Natural killer cell treated with Interleukin-12 subunit alpha and Interleukin-12 subunit beta and Interleukin-15 and Interleukin-18, amount 100 ng/mL, for 72 hours (primary cell): Measurements from ENCODE around the gene HOXB4. TPM values are rescaled to one million over a fixed set of nuclear protein-coding genes. Genes with fewer than 3 reads are reported as not detected.

ENCODE experiments used
- ATAC-seq, 2 donors: fragments of 150-1000 bp; cut with Tn5 transposase in 1 of 2; sonication (Bioruptor Pico), chemical (Tn5 transposase) in 1 of 2; 2 replicates each; pipeline ENCODE4 v1.10.0; 2021
- DNase-seq: peaks from one replicate; pipeline ENCODE4 v3.0.0; 2022; ENCODE audit warnings: low spot score
- H3K27ac Mint-ChIP-seq, 2 donors: 1 replicate in 1 of 2; 2 replicates in 1 of 2; pipeline ENCODE4 v1.8.0; 2022; ENCODE audit warnings: mixed read lengths in 2 of 2, mild to moderate bottlenecking in 1 of 2, moderate library complexity in 1 of 2
- H3K27me3 Mint-ChIP-seq, 2 donors: 1 replicate in 1 of 2; 2 replicates in 1 of 2; pipeline ENCODE4 v1.8.0; 2022; ENCODE audit warnings: mixed read lengths in 2 of 2
- H3K36me3 Mint-ChIP-seq: one replicate; pipeline ENCODE4 v1.8.0; 2022; ENCODE audit warnings: mixed read lengths
- H3K4me1 Mint-ChIP-seq, 2 donors: 1 replicate in 1 of 2; 2 replicates in 1 of 2; pipeline ENCODE4 v1.8.0; 2022; ENCODE audit warnings: low read depth in 2 of 2, mixed read lengths in 2 of 2, mild to moderate bottlenecking in 1 of 2
- H3K4me3 Mint-ChIP-seq: one replicate; pipeline ENCODE4 v1.8.0; 2022; ENCODE audit warnings: mixed read lengths
- H3K9me3 Mint-ChIP-seq: 2 replicates; pipeline ENCODE4 v1.8.0; 2022; ENCODE audit warnings: mixed read lengths
- total RNA-seq, 2 donors: library from RNA; stranded (reverse); gene quantifications; one replicate each; pipeline ENCODE4 v1.2.3, GENCODE V29; 2022

Gene HOXB4
- total RNA-seq, 2 donors from 2014 or later, result 6.9 to 8.2 TPM

- Mint-ChIP-seq H3K27me3 (peaks cover 56 to 81% of the 10 kb centered on the region in 2 donors), H3K9me3 (no peaks in the 10 kb centered on the region), H3K4me1 (peaks cover 28 to 40% of the 10 kb centered on the region in 2 donors), H3K27ac (peak overlapping the region in 1 of 2 donors; percentile 22), H3K4me3 (no peak overlapping the region), H3K36me3 (no peaks in the 10 kb centered on the region)
- ATAC-seq (no peak), DNase-seq (no peak)
These were observed 22.3 kb upstream of the HOXB4 start for GRCh38 chr17:48600244-48601098.

GRCh38 chr17:48599354-48599753 is 21.2 kb upstream of the HOXB4 start:
- Mint-ChIP-seq H3K27me3 (peaks cover 56 to 79% of the 10 kb centered on the region in 2 donors), H3K27ac (no peak overlapping the region), H3K36me3 (no peaks in the 10 kb centered on the region), H3K4me3 (peak overlapping the region; percentile 83), H3K4me1 (peaks cover 25 to 43% of the 10 kb centered on the region in 2 donors), H3K9me3 (no peaks in the 10 kb centered on the region)
- ATAC-seq, result no peak
- DNase-seq, result no peak

- no peak for ATAC-seq
- peaks cover 29 to 47% of the 10 kb centered on the region in 2 donors for H3K4me1 Mint-ChIP-seq
- H3K4me3 Mint-ChIP-seq, result peak overlapping the region; percentile 83
- H3K27ac Mint-ChIP-seq, result no peak overlapping the region
- H3K9me3 Mint-ChIP-seq, result no peaks in the 10 kb centered on the region
- H3K27me3 Mint-ChIP-seq, result peaks cover 55 to 78% of the 10 kb centered on the region in 2 donors
- no peak for DNase-seq
- no peaks in the 10 kb centered on the region for H3K36me3 Mint-ChIP-seq
These were observed 20.6 kb upstream of the HOXB4 start for GRCh38 chr17:48598736-48599135.

- Mint-ChIP-seq H3K4me3 (peak overlapping the region; percentile 83), H3K27ac (peak overlapping the region; percentile 63 to 80), H3K27me3 (peaks cover 54 to 71% of the 10 kb centered on the region in 2 donors), H3K4me1 (peaks cover 36 to 48% of the 10 kb centered on the region in 2 donors), H3K9me3 (no peaks in the 10 kb centered on the region), H3K36me3 (no peaks in the 10 kb centered on the region)
- DNase-seq, result peak; percentile 72
- peak; percentile 74 to 77 for ATAC-seq
These were observed 19.9 kb upstream of the HOXB4 start for GRCh38 chr17:48597778-48598631.

GRCh38 chr17:48597528-48597777 is 19.3 kb upstream of the HOXB4 start:
- ATAC-seq, result no peak
- peak overlapping the region; percentile 83 for H3K4me3 Mint-ChIP-seq
- DNase-seq, result no peak
- H3K4me1 Mint-ChIP-seq, result peaks cover 42 to 54% of the 10 kb centered on the region in 2 donors
- H3K9me3 Mint-ChIP-seq, result no peaks in the 10 kb centered on the region
- H3K27me3 Mint-ChIP-seq, result peaks cover 59 to 66% of the 10 kb centered on the region in 2 donors
- no peaks in the 10 kb centered on the region for H3K36me3 Mint-ChIP-seq
- H3K27ac Mint-ChIP-seq, result peak overlapping the region; percentile 63 to 80

- H3K9me3 Mint-ChIP-seq, result no peaks in the 10 kb centered on the region
- peak overlapping the region; percentile 63 to 80 for H3K27ac Mint-ChIP-seq
- peaks cover 42 to 55% of the 10 kb centered on the region in 2 donors for H3K4me1 Mint-ChIP-seq
- peak overlapping the region; percentile 83 for H3K4me3 Mint-ChIP-seq
- ATAC-seq, result no peak
- H3K36me3 Mint-ChIP-seq, result no peaks in the 10 kb centered on the region
- no peak for DNase-seq
- H3K27me3 Mint-ChIP-seq, result peaks cover 60 to 67% of the 10 kb centered on the region in 2 donors
These were observed 18.8 kb upstream of the HOXB4 start for GRCh38 chr17:48596735-48597527.

- peak overlapping the region in 1 of 2 donors; percentile 20 for H3K27ac Mint-ChIP-seq
- no peak for ATAC-seq
- H3K9me3 Mint-ChIP-seq, result no peaks in the 10 kb centered on the region
- peaks cover 62 to 71% of the 10 kb centered on the region in 2 donors for H3K27me3 Mint-ChIP-seq
- DNase-seq, result no peak
- H3K36me3 Mint-ChIP-seq, result no peaks in the 10 kb centered on the region
- H3K4me3 Mint-ChIP-seq, result peak overlapping the region; percentile 83
- H3K4me1 Mint-ChIP-seq, result peaks cover 42 to 55% of the 10 kb centered on the region in 2 donors
These were observed 18.0 kb upstream of the HOXB4 start for GRCh38 chr17:48596000-48596734.

GRCh38 chr17:48595278-48595999 is 17.3 kb upstream of the HOXB4 start:
- Mint-ChIP-seq H3K4me1 (peaks cover 42 to 55% of the 10 kb centered on the region in 2 donors), H3K36me3 (no peaks in the 10 kb centered on the region), H3K4me3 (peak overlapping the region; percentile 83), H3K27me3 (peaks cover 60 to 64% of the 10 kb centered on the region in 2 donors), H3K27ac (no peak overlapping the region), H3K9me3 (no peaks in the 10 kb centered on the region)
- no peak for DNase-seq
- ATAC-seq, result no peak

GRCh38 chr17:48594538-48595277 is 16.6 kb upstream of the HOXB4 start:
- H3K36me3 Mint-ChIP-seq, result no peaks in the 10 kb centered on the region
- peak overlapping the region; percentile 83 for H3K4me3 Mint-ChIP-seq
- DNase-seq (no peak), ATAC-seq (no peak)
- H3K27me3 Mint-ChIP-seq, result peaks cover 56 to 57% of the 10 kb centered on the region in 2 donors
- peaks cover 44 to 55% of the 10 kb centered on the region in 2 donors for H3K4me1 Mint-ChIP-seq
- H3K9me3 Mint-ChIP-seq, result no peaks in the 10 kb centered on the region
- H3K27ac Mint-ChIP-seq, result peak overlapping the region in 1 of 2 donors; percentile 37

GRCh38 chr17:48593840-48594537 is 15.8 kb upstream of the HOXB4 start:
- DNase-seq (peak; percentile 78), ATAC-seq (peak; percentile 65 to 81)
- Mint-ChIP-seq H3K27me3 (peaks cover 51 to 52% of the 10 kb centered on the region in 2 donors), H3K4me1 (peaks cover 45 to 55% of the 10 kb centered on the region in 2 donors), H3K4me3 (peak overlapping the region; percentile 88), H3K9me3 (no peaks in the 10 kb centered on the region), H3K27ac (peak overlapping the region in 1 of 2 donors; percentile 37), H3K36me3 (no peaks in the 10 kb centered on the region)

GRCh38 chr17:48593126-48593829 is 15.1 kb upstream of the HOXB4 start, which contains the start of gene HOXB5:
Gene HOXB5, minus strand, starts transcription at chr17:48593779. Its CDS starts 97 bp downstream, at chr17:48593682.
- peak; percentile 26 to 43 for ATAC-seq
- H3K4me3 Mint-ChIP-seq, result peak within 1 kb of the TSS; percentile 88
- peaks cover 51 to 59% of the 10 kb centered on the region in 2 donors for H3K27me3 Mint-ChIP-seq
- DNase-seq, result no peak
- H3K4me1 Mint-ChIP-seq, result peaks cover 43 to 49% of the 10 kb centered on the region in 2 donors
- peak within 1 kb of the TSS; percentile 37 to 39 for H3K27ac Mint-ChIP-seq
- no peaks in the 10 kb centered on the region for H3K36me3 Mint-ChIP-seq
- H3K9me3 Mint-ChIP-seq, result no peaks in the 10 kb centered on the region
